IPS-18a (cell line): ENCODE measurements around the gene HCRT.
"Not testable (repeated sequence)": the region's sequence is repeated elsewhere in the genome, so short reads cannot be mapped to it uniquely, and the experiment has no call there.

ENCODE experiments used
- H3K27ac ChIP-seq: one replicate; pipeline ENCODE4 v1.5.1; 2013; ENCODE audit warnings: low read length
- H3K27me3 ChIP-seq: one replicate; pipeline ENCODE4 v1.6.1; 2013; ENCODE audit warnings: mild to moderate bottlenecking, low read length; ENCODE audit not compliant: control insufficient read depth, insufficient read depth
- H3K36me3 ChIP-seq: one replicate; pipeline ENCODE4 v1.6.1; 2013; ENCODE audit warnings: low read depth, low read length; ENCODE audit not compliant: control insufficient read depth
- H3K4me1 ChIP-seq: one replicate; pipeline ENCODE4 v1.6.1; 2013; ENCODE audit warnings: low read depth, low read length; ENCODE audit not compliant: control insufficient read depth
- H3K4me3 ChIP-seq: one replicate; pipeline ENCODE4 v1.5.1; 2013; ENCODE audit warnings: low read length
- H3K9ac ChIP-seq: one replicate; pipeline ENCODE4 v1.6.1; 2013; ENCODE audit warnings: mild to moderate bottlenecking, low read length, moderate library complexity
- H3K9me3 ChIP-seq: one replicate; pipeline ENCODE4 v1.6.1; 2013; ENCODE audit warnings: low read depth, low read length; ENCODE audit not compliant: control insufficient read depth

Gene HCRT

GRCh38 chr17:42211921-42212341, 26.7 kb upstream of the HCRT start:
- not testable (repeated sequence) for H3K27me3 ChIP-seq, H3K4me3 ChIP-seq, H3K4me1 ChIP-seq, H3K9me3 ChIP-seq, H3K9ac ChIP-seq, H3K27ac ChIP-seq
- peaks cover 56% of the 10 kb centered on the region for H3K36me3 ChIP-seq

DNA sequence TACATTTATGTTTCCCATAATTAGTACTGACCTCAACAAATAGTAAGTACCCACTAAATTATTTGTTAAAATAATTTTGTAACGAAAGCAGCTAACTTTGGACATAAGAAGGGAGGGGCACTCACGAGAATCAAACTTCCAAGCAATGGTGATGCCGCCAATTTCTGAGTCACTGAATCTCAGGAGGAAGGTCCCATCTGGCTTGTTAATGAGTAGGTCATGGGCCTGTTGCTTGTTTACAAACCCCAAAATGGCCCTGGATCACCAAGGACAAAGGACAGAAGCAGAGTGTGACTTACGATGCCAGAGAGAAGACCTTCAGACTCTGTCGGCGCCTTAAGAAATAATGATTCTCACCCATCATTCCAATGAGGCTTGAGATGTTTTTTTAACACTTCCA, 24.8 kb upstream of the HCRT start:
- no peak overlapping the region for H3K9ac ChIP-seq
- no peaks in the 10 kb centered on the region for H3K4me1 ChIP-seq
- H3K4me3 ChIP-seq = no peak overlapping the region
- no peak overlapping the region for H3K27ac ChIP-seq
- H3K9me3 ChIP-seq = no peaks in the 10 kb centered on the region
- H3K27me3 ChIP-seq = no peaks in the 10 kb centered on the region
- peaks cover 42% of the 10 kb centered on the region for H3K36me3 ChIP-seq

- peaks cover 40% of the 10 kb centered on the region for H3K36me3 ChIP-seq
- not testable (repeated sequence) for H3K9me3 ChIP-seq, H3K4me3 ChIP-seq, H3K4me1 ChIP-seq, H3K9ac ChIP-seq, H3K27ac ChIP-seq, H3K27me3 ChIP-seq
Measured at GRCh38 chr17:42206153-42206612, 20.9 kb upstream of the HCRT start.

DNA sequence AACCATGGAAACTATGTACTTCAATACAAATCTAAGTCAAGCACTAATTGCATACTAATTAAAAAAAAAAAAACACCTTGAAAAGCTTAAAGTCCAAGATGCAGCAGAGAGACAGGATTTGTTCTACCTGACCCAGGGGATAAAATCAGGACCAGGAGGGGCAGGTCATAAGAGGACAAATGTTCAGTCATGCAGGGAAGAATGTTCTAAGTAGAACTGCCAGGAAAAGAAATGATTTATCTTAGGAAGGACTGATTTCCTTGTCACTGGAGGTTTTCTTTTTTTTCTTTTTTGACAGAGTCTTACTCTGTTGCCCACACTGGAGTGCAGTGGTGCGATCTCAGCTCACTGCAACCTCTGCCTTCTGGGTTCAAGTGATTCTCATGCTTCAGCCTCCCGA, 18.1 kb upstream of the HCRT start:
- no peaks in the 10 kb centered on the region for H3K9me3 ChIP-seq
- H3K4me3 ChIP-seq = no peak overlapping the region
- no peaks in the 10 kb centered on the region for H3K27me3 ChIP-seq
- H3K36me3 ChIP-seq = peaks cover 24% of the 10 kb centered on the region
- no peak overlapping the region for H3K9ac ChIP-seq
- H3K4me1 ChIP-seq = no peaks in the 10 kb centered on the region
- H3K27ac ChIP-seq = no peak overlapping the region

- H3K4me3 ChIP-seq = no peak overlapping the region
- no peak overlapping the region for H3K9ac ChIP-seq
- no peak overlapping the region for H3K27ac ChIP-seq
- no peaks in the 10 kb centered on the region for H3K4me1 ChIP-seq
- no peaks in the 10 kb centered on the region for H3K9me3 ChIP-seq
- peaks cover 24% of the 10 kb centered on the region for H3K36me3 ChIP-seq
- no peaks in the 10 kb centered on the region for H3K27me3 ChIP-seq
Measured at GRCh38 chr17:42202696-42203095, 17.4 kb upstream of the HCRT start.

DNA sequence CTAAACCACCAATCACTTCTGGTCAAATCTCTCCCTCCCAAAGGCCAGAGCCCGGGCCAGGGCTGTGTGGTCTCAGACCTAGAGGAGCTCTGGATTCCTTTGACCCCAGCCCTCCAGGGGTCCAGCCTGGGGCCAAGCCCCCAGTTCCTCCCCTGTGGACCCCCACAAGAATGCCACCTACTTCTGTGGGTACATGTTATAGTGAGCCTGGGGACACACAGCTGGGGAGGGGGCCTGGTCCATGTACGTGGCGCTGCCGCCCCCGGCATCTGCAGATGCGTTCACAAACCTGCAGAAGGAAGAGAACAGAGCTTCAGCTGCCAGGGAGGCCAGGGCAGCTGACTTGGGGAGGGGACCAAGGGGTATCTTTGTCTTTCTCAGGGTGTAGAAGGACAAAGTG, 16.9 kb upstream of the HCRT start:
- H3K4me3 ChIP-seq = no peak overlapping the region
- peaks cover 19% of the 10 kb centered on the region for H3K36me3 ChIP-seq
- H3K9me3 ChIP-seq = no peaks in the 10 kb centered on the region
- no peak overlapping the region for H3K9ac ChIP-seq
- H3K27ac ChIP-seq = no peak overlapping the region
- H3K27me3 ChIP-seq = no peaks in the 10 kb centered on the region
- no peaks in the 10 kb centered on the region for H3K4me1 ChIP-seq

GRCh38 chr17:42201458-42201772, 16.2 kb upstream of the HCRT start:
- no peak overlapping the region for H3K9ac ChIP-seq
- H3K27me3 ChIP-seq = no peaks in the 10 kb centered on the region
- H3K4me1 ChIP-seq = no peaks in the 10 kb centered on the region
- no peaks in the 10 kb centered on the region for H3K9me3 ChIP-seq
- H3K27ac ChIP-seq = no peak overlapping the region
- peaks cover 16% of the 10 kb centered on the region for H3K36me3 ChIP-seq
- no peak overlapping the region for H3K4me3 ChIP-seq

- Histone ChIP-seq H3K27me3 (no peaks in the 10 kb centered on the region), H3K4me3 (no peak overlapping the region), H3K4me1 (no peaks in the 10 kb centered on the region), H3K9me3 (no peaks in the 10 kb centered on the region), H3K36me3 (peaks cover 16% of the 10 kb centered on the region), H3K9ac (no peak overlapping the region), H3K27ac (no peak overlapping the region)
Measured at GRCh38 chr17:42200706-42201457, 15.6 kb upstream of the HCRT start.

DNA sequence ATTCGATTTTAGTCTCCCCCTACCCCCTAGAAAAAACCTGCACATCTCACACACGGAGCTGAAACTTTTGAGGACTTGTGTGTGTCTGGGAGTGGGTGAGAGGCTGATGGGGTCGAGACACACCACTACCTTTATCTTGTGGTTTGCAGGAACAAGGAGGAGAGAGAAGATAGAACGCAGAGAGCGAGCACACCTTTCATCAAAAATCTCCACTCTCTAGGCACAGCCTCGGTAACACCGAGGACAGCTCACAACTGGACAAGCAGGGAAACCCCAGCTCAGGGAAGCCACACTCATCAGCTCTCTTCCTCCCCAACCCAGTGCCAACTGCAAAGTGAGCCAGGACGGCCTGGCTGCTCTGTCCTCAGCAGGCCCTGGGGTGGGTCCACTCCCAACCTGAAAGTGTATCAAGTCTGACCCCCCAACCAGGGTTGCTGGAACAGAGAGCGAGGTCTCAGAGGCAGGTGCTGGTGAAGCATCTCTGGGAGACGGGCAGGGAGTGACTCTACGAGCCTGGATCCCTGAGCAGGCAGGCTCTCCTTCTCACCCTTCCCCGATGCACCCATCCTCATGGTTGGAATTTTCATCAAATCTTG, 14.3 kb upstream of the HCRT start:
- no peaks in the 10 kb centered on the region for H3K9me3 ChIP-seq
- H3K36me3 ChIP-seq = peaks cover 16% of the 10 kb centered on the region
- H3K4me3 ChIP-seq = no peak overlapping the region
- H3K4me1 ChIP-seq = no peaks in the 10 kb centered on the region
- H3K27ac ChIP-seq = no peak overlapping the region
- H3K27me3 ChIP-seq = no peaks in the 10 kb centered on the region
- no peak overlapping the region for H3K9ac ChIP-seq

- Histone ChIP-seq H3K4me3 (no peak overlapping the region), H3K4me1 (peaks cover 1% of the 10 kb centered on the region), H3K9ac (no peak overlapping the region), H3K27me3 (no peaks in the 10 kb centered on the region), H3K9me3 (no peaks in the 10 kb centered on the region), H3K36me3 (peaks cover 12% of the 10 kb centered on the region), H3K27ac (no peak overlapping the region)
Measured at GRCh38 chr17:42198897-42199296, 13.6 kb upstream of the HCRT start.

GRCh38 chr17:42197564-42198156, 12.4 kb upstream of the HCRT start:
- peaks cover 5% of the 10 kb centered on the region for H3K4me1 ChIP-seq
- H3K9me3 ChIP-seq = no peaks in the 10 kb centered on the region
- H3K9ac ChIP-seq = no peak overlapping the region
- peaks cover 11% of the 10 kb centered on the region for H3K36me3 ChIP-seq
- no peaks in the 10 kb centered on the region for H3K27me3 ChIP-seq
- H3K4me3 ChIP-seq = no peak overlapping the region
- no peak overlapping the region for H3K27ac ChIP-seq
